Body of pancreas (tissue), 4 donors: ENCODE measurements around the gene THSD7B. TPM values are rescaled to one million over a fixed set of nuclear protein-coding genes. Genes with fewer than 3 reads are reported as not detected.

Experiments used
- ATAC-seq: fragments of 150-250 bp; one replicate; pipeline ENCODE4 v1.9.1; 2016
- DNase-seq, 4 donors: peaks; one replicate each; pipeline ENCODE4 v3.0.0-alpha.2; 2019
- H3K27ac ChIP-seq, 4 donors: fragments of 200-600 bp; sonication (generic); 1 replicate in 3 of 4; 2 replicates in 1 of 4; pipeline versions ENCODE4 v1.5.1 to v1.6.1; 2016 to 2019; ENCODE audit warnings: mild to moderate bottlenecking in 1 of 4, mixed read lengths in 1 of 4, moderate library complexity in 1 of 4
- H3K27me3 ChIP-seq, 2 donors: fragments of 200-600 bp; sonication (generic); one replicate each; pipeline ENCODE4 v1.6.0; 2016; ENCODE audit warnings: mild to moderate bottlenecking in 1 of 2
- H3K36me3 ChIP-seq, 2 donors: fragments of 200-600 bp; sonication (generic); replicated peaks in 1 of 2; 2 replicates each; pipeline ENCODE4 v1.5.1; 2016; ENCODE audit warnings: low read depth in 2 of 2; ENCODE audit not compliant: insufficient read depth in 1 of 2
- H3K4me1 ChIP-seq: fragments of 200-600 bp; sonication (generic); one replicate; pipeline ENCODE4 v1.6.0; 2016
- H3K4me3 ChIP-seq, 2 donors: fragments of 200-600 bp; sonication (generic); 1 replicate in 1 of 2; 2 replicates in 1 of 2; pipeline ENCODE4 v1.5.1; 2016 to 2019
- H3K9me3 ChIP-seq, 3 donors: fragments of 200-600 bp; sonication (generic); 1 replicate in 2 of 3; 2 replicates in 1 of 3; pipeline ENCODE4 v1.5.1; 2016
- POLR2A ChIP-seq, 3 donors: fragments of 450-650 bp; IDR thresholded peaks; one replicate each; pipeline ENCODE4 v1.6.1; 2016; ENCODE audit warnings: antibody characterized with exemption in 3 of 3, mild to moderate bottlenecking in 2 of 3
- WGBS, 2 donors: methylation state at CpG; one replicate each; pipeline ENCODE4 v1.1.5; 2017; 5-methylcytosine and 5-hydroxymethylcytosine counted together
- intact Hi-C: fragments of 100-400 bp; cut with DNase I; formaldehyde crosslinking; loops from one replicate; pipeline ENCODE4 v1.15.1; 2023
- total RNA-seq, 2 donors: library from RNA; depleted of rRNA; stranded (reverse); fragments of >200 nt; gene quantifications; one replicate each; pipeline ENCODE4 v1.1.0, GENCODE V29; 2016
- TF ChIP-seq, protein P1 (sequence below), 7 experiments: fragments of 450-650 bp in 4 of 7; fragments of 200-600 bp in 3 of 7; sonication (generic) in 3 of 7; IDR thresholded peaks; one replicate each; pipeline ENCODE4 v1.5.1; 2016 to 2019; ENCODE audit warnings: antibody characterized with exemption in 7 of 7

Gene THSD7B
- total RNA-seq, 2 donors from 2014 or later = 0.26 to 0.33 TPM

DNA sequence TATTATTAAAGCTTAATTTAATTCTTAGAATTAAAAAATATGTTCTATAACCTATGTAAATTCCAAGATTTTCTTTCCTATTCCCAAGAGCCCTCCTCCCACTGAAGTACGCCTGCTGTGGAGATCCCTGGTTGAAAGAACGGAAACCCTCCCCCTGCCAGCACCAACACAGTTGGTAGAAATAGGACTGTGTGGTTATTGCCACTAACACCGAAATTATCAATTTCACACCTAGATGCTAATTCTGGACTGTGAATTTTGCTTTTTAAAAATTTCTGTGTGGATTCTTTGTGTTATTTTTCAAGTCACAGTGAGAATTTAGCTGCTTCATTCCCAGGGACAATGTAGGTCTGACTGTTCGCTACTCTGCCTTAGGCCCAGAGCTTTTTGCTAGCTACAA is 893.1 kb downstream of the THSD7B start:
- WGBS, 2 donors = 81 to 82% methylated on average over 4 of the region's 4 CpGs
- H3K4me1 ChIP-seq = no peaks in the 10 kb centered on the region
- H3K27me3 ChIP-seq = no peaks in the 10 kb centered on the region
- no peak overlapping the region for H3K27ac ChIP-seq
- TF ChIP-seq, protein P1, sequence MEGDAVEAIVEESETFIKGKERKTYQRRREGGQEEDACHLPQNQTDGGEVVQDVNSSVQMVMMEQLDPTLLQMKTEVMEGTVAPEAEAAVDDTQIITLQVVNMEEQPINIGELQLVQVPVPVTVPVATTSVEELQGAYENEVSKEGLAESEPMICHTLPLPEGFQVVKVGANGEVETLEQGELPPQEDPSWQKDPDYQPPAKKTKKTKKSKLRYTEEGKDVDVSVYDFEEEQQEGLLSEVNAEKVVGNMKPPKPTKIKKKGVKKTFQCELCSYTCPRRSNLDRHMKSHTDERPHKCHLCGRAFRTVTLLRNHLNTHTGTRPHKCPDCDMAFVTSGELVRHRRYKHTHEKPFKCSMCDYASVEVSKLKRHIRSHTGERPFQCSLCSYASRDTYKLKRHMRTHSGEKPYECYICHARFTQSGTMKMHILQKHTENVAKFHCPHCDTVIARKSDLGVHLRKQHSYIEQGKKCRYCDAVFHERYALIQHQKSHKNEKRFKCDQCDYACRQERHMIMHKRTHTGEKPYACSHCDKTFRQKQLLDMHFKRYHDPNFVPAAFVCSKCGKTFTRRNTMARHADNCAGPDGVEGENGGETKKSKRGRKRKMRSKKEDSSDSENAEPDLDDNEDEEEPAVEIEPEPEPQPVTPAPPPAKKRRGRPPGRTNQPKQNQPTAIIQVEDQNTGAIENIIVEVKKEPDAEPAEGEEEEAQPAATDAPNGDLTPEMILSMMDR (IDR thresholded peaks at IDR 0.05) = no peak
- no peak for TF ChIP-seq POLR2A (IDR thresholded peaks at IDR 0.05)
- no peak overlapping the region for H3K4me3 ChIP-seq
- ATAC-seq (no peak), DNase-seq (no peak)
- no peaks in the 10 kb centered on the region for H3K36me3 ChIP-seq
- no peaks in the 10 kb centered on the region for H3K9me3 ChIP-seq
- intact Hi-C loops = no loop called here

GRCh38 chr2:137659616-137660015 is 894.3 kb downstream of the THSD7B start:
- Histone ChIP-seq H3K4me1 (no peaks in the 10 kb centered on the region), H3K9me3 (no peaks in the 10 kb centered on the region), H3K4me3 (no peak overlapping the region), H3K36me3 (no peaks in the 10 kb centered on the region), H3K27me3 (no peaks in the 10 kb centered on the region), H3K27ac (no peak overlapping the region)
- no peak for DNase-seq
- ATAC-seq = no peak
- 24 to 28% methylated on average over 5 of the region's 5 CpGs for WGBS, 2 donors
- TF ChIP-seq, protein P1 (IDR thresholded peaks at IDR 0.05) = no peak
- no peak for TF ChIP-seq POLR2A (IDR thresholded peaks at IDR 0.05)
- intact Hi-C loops = no loop called here

DNA sequence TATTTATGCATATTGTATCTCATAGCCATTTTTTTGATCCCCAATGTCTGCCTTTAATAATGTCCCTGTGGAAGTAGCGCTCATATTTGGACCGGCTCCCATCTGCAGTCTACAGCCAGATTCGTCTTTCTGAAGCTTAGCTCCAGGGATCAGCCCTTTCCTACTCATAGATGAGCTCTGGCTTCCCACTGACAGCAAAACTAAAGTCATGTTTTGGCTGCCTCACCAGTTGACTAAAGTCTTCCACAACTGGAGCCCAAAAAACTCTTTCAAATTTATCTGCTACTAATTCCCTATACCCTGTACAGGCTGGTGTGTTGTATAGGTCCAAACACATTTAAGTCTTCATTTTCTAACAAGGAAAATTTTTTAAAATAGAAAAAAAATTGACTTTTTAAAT is 904.8 kb downstream of the THSD7B start:
- no peak for TF ChIP-seq POLR2A (IDR thresholded peaks at IDR 0.05)
- TF ChIP-seq, protein P1 (IDR thresholded peaks at IDR 0.05) = no peak
- H3K27me3 ChIP-seq = no peaks in the 10 kb centered on the region
- no peaks in the 10 kb centered on the region for H3K36me3 ChIP-seq
- 69 to 75% methylated on average over 3 of the region's 3 CpGs for WGBS, 2 donors
- intact Hi-C loops = no loop called here
- ATAC-seq (no peak), DNase-seq (no peak)
- no peak overlapping the region for H3K27ac ChIP-seq
- no peaks in the 10 kb centered on the region for H3K4me1 ChIP-seq
- no peaks in the 10 kb centered on the region for H3K9me3 ChIP-seq
- H3K4me3 ChIP-seq = no peak overlapping the region

DNA sequence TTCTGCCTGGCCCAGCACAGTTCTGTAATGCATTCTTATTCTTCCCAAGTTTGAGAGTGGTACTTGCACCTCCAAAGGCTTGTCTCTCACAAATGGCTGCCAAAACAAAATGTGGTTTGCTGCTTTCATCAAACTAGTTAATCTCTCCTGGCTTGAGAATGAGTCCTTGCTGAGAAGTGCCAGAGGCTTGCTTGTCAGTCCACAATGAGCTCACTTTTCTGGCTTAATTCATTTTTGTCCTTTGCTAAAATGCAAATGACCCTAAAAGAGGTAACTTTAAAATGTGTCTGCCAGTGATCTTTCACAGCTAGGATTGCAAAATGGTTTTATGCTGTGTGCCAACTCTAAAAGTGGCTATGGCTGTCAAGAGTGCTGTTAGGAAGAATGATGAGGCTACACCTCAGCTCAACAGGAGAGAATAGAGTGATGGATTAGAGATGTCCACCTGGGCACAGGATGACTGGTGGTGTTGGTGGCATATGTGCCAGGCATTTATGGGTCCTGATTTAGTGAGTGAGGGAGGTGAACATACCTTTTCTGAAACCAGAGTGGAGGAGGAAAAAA is 907.7 kb downstream of the THSD7B start:
- TF ChIP-seq, protein P1 (IDR thresholded peaks at IDR 0.05) = no peak
- TF ChIP-seq POLR2A (IDR thresholded peaks at IDR 0.05) = no peak

GRCh38 chr2:137674991-137675390 is 909.6 kb downstream of the THSD7B start:
- TF ChIP-seq, protein P1 (IDR thresholded peaks at IDR 0.05) = no peak
- TF ChIP-seq POLR2A (IDR thresholded peaks at IDR 0.05) = no peak
- ATAC-seq (no peak), DNase-seq (no peak)
- H3K4me3 ChIP-seq = no peak overlapping the region
- 41 to 52% methylated on average over 2 of the region's 2 CpGs for WGBS, 2 donors
- no peak overlapping the region for H3K27ac ChIP-seq
- no peaks in the 10 kb centered on the region for H3K27me3 ChIP-seq
- no peaks in the 10 kb centered on the region for H3K36me3 ChIP-seq
- no peaks in the 10 kb centered on the region for H3K4me1 ChIP-seq
- no peaks in the 10 kb centered on the region for H3K9me3 ChIP-seq
- intact Hi-C loops = no loop called here

More for the DNA sequence above, 907.7 kb downstream of the THSD7B start:
- ATAC-seq (no peak), DNase-seq (no peak)
- Histone ChIP-seq H3K9me3 (no peaks in the 10 kb centered on the region), H3K27me3 (no peaks in the 10 kb centered on the region), H3K27ac (no peak overlapping the region), H3K4me3 (no peak overlapping the region), H3K4me1 (no peaks in the 10 kb centered on the region), H3K36me3 (no peaks in the 10 kb centered on the region)
- intact Hi-C loops = no loop called here
